Heart left ventricle (tissue), 16 donors: ENCODE measurements around the gene SLC2A3. TPM values are rescaled to one million over a fixed set of nuclear protein-coding genes. Genes with fewer than 3 reads are reported as not detected.
"Not testable (repeated sequence)": the region's sequence is repeated elsewhere in the genome, so short reads cannot be mapped to it uniquely, and the experiment has no call there.

Experiments
- ATAC-seq, 4 donors: fragments of 200-7000 bp; cut with Tn5 transposase; one replicate each; pipeline ENCODE4 v1.9.1; 2020 to 2022; ENCODE audit warnings: moderate library complexity in 4 of 4, mild to moderate bottlenecking in 3 of 4, moderate number of reproducible peaks in 1 of 4
- DNase-seq, 5 donors: peaks; one replicate each; pipeline ENCODE4 v3.0.0-alpha.2; 2020
- H3K27ac ChIP-seq, 12 donors: fragments of 200-600 bp; sonication (generic) in 4 of 12; one replicate each; pipeline versions ENCODE4 v1.5.0 to v1.8.0; 2016 to 2022; ENCODE audit warnings: mild to moderate bottlenecking in 2 of 12
- H3K27me3 ChIP-seq, 9 donors: fragments of 200-600 bp; sonication (generic) in 2 of 9; one replicate each; pipeline versions ENCODE4 v1.5.1 to v1.8.0; 2016 to 2022; ENCODE audit warnings: mild to moderate bottlenecking in 3 of 9
- H3K36me3 ChIP-seq, 9 donors: fragments of 200-600 bp; sonication (generic) in 2 of 9; one replicate each; pipeline versions ENCODE4 v1.5.0 to v1.8.0; 2018 to 2022; ENCODE audit warnings: mild to moderate bottlenecking in 2 of 9
- H3K4me1 ChIP-seq, 12 donors: fragments of 200-600 bp; sonication (generic) in 4 of 12; one replicate each; pipeline versions ENCODE4 v1.5.0 to v1.8.0; 2016 to 2022; ENCODE audit warnings: mild to moderate bottlenecking in 3 of 12
- H3K4me3 ChIP-seq, 12 donors: fragments of 200-600 bp; sonication (generic) in 4 of 12; one replicate each; pipeline versions ENCODE4 v1.5.0 to v1.8.0; 2017 to 2022; ENCODE audit warnings: mild to moderate bottlenecking in 9 of 12, moderate library complexity in 4 of 12
- H3K9me3 ChIP-seq, 12 donors: fragments of 200-600 bp; sonication (generic) in 4 of 12; one replicate each; pipeline versions ENCODE4 v1.5.0 to v1.8.0; 2016 to 2022; ENCODE audit warnings: mild to moderate bottlenecking in 1 of 12
- CTCF ChIP-seq, 12 donors: fragments of 200-600 bp; sonication (generic) in 4 of 12; IDR thresholded peaks; one replicate each; pipeline versions ENCODE4 v1.5.0 to v1.8.0; 2018 to 2022; ENCODE audit warnings: antibody characterized with exemption in 12 of 12, mild to moderate bottlenecking in 5 of 12
- POLR2A ChIP-seq, 2 donors: fragments of 450-650 bp; IDR thresholded peaks; one replicate each; pipeline ENCODE4 v1.6.1; 2017; ENCODE audit warnings: antibody characterized with exemption in 2 of 2, mild to moderate bottlenecking in 2 of 2, moderate library complexity in 2 of 2
- WGBS, 4 donors: extraction: QIAGEN DNeasy Blood & Tissue Kit in 2 of 4; methylation state at CpG; one replicate each; pipeline versions ENCODE4 v1.1.5 to v1.1.7; 2013 to 2018; 5-methylcytosine and 5-hydroxymethylcytosine counted together
- intact Hi-C, 10 donors: fragments of 100-400 bp; cut with DNase I; formaldehyde crosslinking; loops; one replicate each; pipeline versions ENCODE4 v1.11.1 to v1.14.2; 2022
- polyA plus RNA-seq, 2 donors: library from polyadenylated mRNA; stranded (reverse); fragments of 200-250 nt; gene quantifications; one replicate each; pipeline ENCODE4 v1.2.3, GENCODE V29; 2013
- total RNA-seq, 9 donors: library from RNA; depleted of rRNA in 2 of 9; stranded (reverse); fragments of >200 nt in 2 of 9; fragmentation: NEBNext Ultra II Directional in 3 of 9; extraction: Animal tissue kit (Norgen Biotek cat#: 25700) in 3 of 9; gene quantifications; one replicate each; pipeline versions ENCODE4 v1.1.0 to v1.2.4, GENCODE V29; 2016 to 2023
- donor health status: ischemic (EF 13 %, LVEDD 7.1; RV severe dilation, severe dysfunction).
- donor health status: healthy with polysubstance abuse.
- donor health status: DM: no; HTN: yes; CAD: no.
- donor health status: DM: no; HTN: no; CAD: no.
- donor health status: ischemic (EF 25% LVEDD 6.9; RV normal size, moderate dysfunction).
- donor health status: ischemic (EF 25% LVEDD 5.7; RV mildly dilated, moderate dysfunction).
- donor health status: healthy.
- donor health status: DM: yes; HTN: yes; CAD: no.
- donor health status: ischemic (EF 35%, LVEDD 5.7; RV mildly dilated, moderate dysfunction).
- donor health status: nonischemic (EF 11% LVEDD 7.7; RV severe dilation, severe dysfunction).
- donor health status: DM: yes; HTN: yes; CAD: no.
- donor health status: PGD.
- donor health status: ischemic (EF 29% LVEDD 5.4; RV normal size, mild dysfunction).
- donor health status: nonischemic (EF 23%, LVEDD 6.1; RV moderate dilation, normal function).

Gene SLC2A3
- total and polyA plus RNA-seq, 11 donors = 4.6 to 76.9 (median 8.8) TPM

GRCh38 chr12:7923241-7924236 is 12.4 kb downstream of the SLC2A3 start:
- DNase-seq = no peak
- Histone ChIP-seq H3K4me1 (peaks cover 0 to 7% (median 0%) of the 10 kb centered on the region in 12 donors), H3K27ac (no peak overlapping the region), H3K4me3 (no peak overlapping the region), H3K9me3 (no peaks in the 10 kb centered on the region), H3K36me3 (peaks cover 0 to 95% (median 87%) of the 10 kb centered on the region in 9 donors), H3K27me3 (no peaks in the 10 kb centered on the region)
- no peak for ATAC-seq
- no peak for TF ChIP-seq POLR2A (IDR thresholded peaks at IDR 0.05)
- TF ChIP-seq CTCF (IDR thresholded peaks at IDR 0.05) = no peak
- intact Hi-C loops = no loop called here
- WGBS, 4 donors = 96 to 97% (median 97%) methylated on average over 15 of the region's 15 CpGs

GRCh38 chr12:7921181-7921580 is 14.8 kb downstream of the SLC2A3 start:
- DNase-seq, intact Hi-C loops, H3K4me3 ChIP-seq, H3K4me1 ChIP-seq, H3K27ac ChIP-seq, H3K27me3 ChIP-seq, ATAC-seq, H3K9me3 ChIP-seq: not testable (repeated sequence)
- H3K36me3 ChIP-seq = peaks cover 0 to 79% (median 65%) of the 10 kb centered on the region in 9 donors
- 81 to 90% (median 84%) methylated on average over 12 of the region's 12 CpGs for WGBS, 4 donors

- intact Hi-C loops, H3K4me1 ChIP-seq, H3K27me3 ChIP-seq, H3K27ac ChIP-seq, H3K9me3 ChIP-seq, ATAC-seq, DNase-seq, H3K4me3 ChIP-seq: not testable (repeated sequence)
- H3K36me3 ChIP-seq = peaks cover 0 to 55% (median 41%) of the 10 kb centered on the region in 9 donors
- WGBS, 4 donors = 91 to 92% (median 91%) methylated on average over 7 of the region's 7 CpGs
Observed at GRCh38 chr12:7918268-7918590, 17.8 kb downstream of the SLC2A3 start.

- intact Hi-C loops = no loop called here
- no peaks in the 10 kb centered on the region for H3K4me1 ChIP-seq
- no peak for TF ChIP-seq CTCF (IDR thresholded peaks at IDR 0.05)
- H3K4me3 ChIP-seq = no peak overlapping the region
- DNase-seq (no peak), ATAC-seq (no peak)
- H3K27me3 ChIP-seq = no peaks in the 10 kb centered on the region
- H3K27ac ChIP-seq = no peak overlapping the region
- 92 to 95% (median 93%) methylated on average over 19 of the region's 19 CpGs for WGBS, 4 donors
- H3K36me3 ChIP-seq = peaks cover 0 to 49% (median 35%) of the 10 kb centered on the region in 9 donors
- H3K9me3 ChIP-seq = no peaks in the 10 kb centered on the region
Observed at GRCh38 chr12:7917392-7918267, 18.4 kb downstream of the SLC2A3 start.

GRCh38 chr12:7916936-7917335 is 19.1 kb downstream of the SLC2A3 start:
- TF ChIP-seq POLR2A (IDR thresholded peaks at IDR 0.05) (no peak), CTCF (IDR thresholded peaks at IDR 0.05) (no peak)
- WGBS, 4 donors = 40 to 75% (median 56%) methylated on average over 1 of the region's 1 CpG
- Histone ChIP-seq H3K9me3 (no peaks in the 10 kb centered on the region), H3K27ac (no peak overlapping the region), H3K4me3 (no peak overlapping the region), H3K36me3 (peaks cover 0 to 42% (median 28%) of the 10 kb centered on the region in 9 donors), H3K27me3 (no peaks in the 10 kb centered on the region), H3K4me1 (no peaks in the 10 kb centered on the region)
- ATAC-seq = no peak
- intact Hi-C loops = no loop called here
- no peak for DNase-seq
